IPS-11a (cell line): Measurements from ENCODE around the gene CCDC124.
"Not testable (repeated sequence)": the region's sequence is repeated elsewhere in the genome, so short reads cannot be mapped to it uniquely, and the experiment has no call there.

Source experiments
- H3K4me3 ChIP-seq: one replicate; pipeline ENCODE4 v1.5.1; 2013; ENCODE audit warnings: low read depth, low read length, control low read depth

The CCDC124 gene

GRCh38 chr19:17932485-17933338 lies at the start of gene CCDC124:
TSS of gene CCDC124 (plus strand) at chr19:17933015. CDS start at chr19:17936421, 3,406 bp downstream.
- H3K4me3 ChIP-seq, result peak within 1 kb of the TSS; percentile 89

GRCh38 chr19:17883627-17884410 lies 49.0 kb upstream of the CCDC124 start:
- H3K4me3 ChIP-seq, result no peak overlapping the region

GRCh38 chr19:17886515-17886914 lies 46.3 kb upstream of the CCDC124 start:
- H3K4me3 ChIP-seq, result no peak overlapping the region

- H3K4me3 ChIP-seq, result not testable (repeated sequence)
Observed at GRCh38 chr19:17887221-17887620, 45.6 kb upstream of the CCDC124 start.

- H3K4me3 ChIP-seq, result no peak overlapping the region
Observed at GRCh38 chr19:17888260-17888659, 44.6 kb upstream of the CCDC124 start.

GRCh38 chr19:17889609-17890214 lies 43.1 kb upstream of the CCDC124 start:
- H3K4me3 ChIP-seq, result no peak overlapping the region

- no peak overlapping the region for H3K4me3 ChIP-seq
Observed at GRCh38 chr19:17893766-17894165, 39.0 kb upstream of the CCDC124 start.

- H3K4me3 ChIP-seq, result no peak overlapping the region
Observed at GRCh38 chr19:17902701-17903100, 30.1 kb upstream of the CCDC124 start.

GRCh38 chr19:17908244-17908643 lies 24.6 kb upstream of the CCDC124 start:
- no peak overlapping the region for H3K4me3 ChIP-seq

- H3K4me3 ChIP-seq, result no peak overlapping the region
Observed at GRCh38 chr19:17909003-17909732, 23.6 kb upstream of the CCDC124 start.

GRCh38 chr19:17910791-17911360 lies 21.9 kb upstream of the CCDC124 start:
- no peak overlapping the region for H3K4me3 ChIP-seq

GRCh38 chr19:17915940-17916593 lies 16.7 kb upstream of the CCDC124 start:
- no peak overlapping the region for H3K4me3 ChIP-seq

- H3K4me3 ChIP-seq, result not testable (repeated sequence)
Observed at GRCh38 chr19:17918151-17918550, 14.7 kb upstream of the CCDC124 start.

GRCh38 chr19:17919122-17919521 lies 13.7 kb upstream of the CCDC124 start:
- not testable (repeated sequence) for H3K4me3 ChIP-seq

- no peak overlapping the region for H3K4me3 ChIP-seq
Observed at GRCh38 chr19:17920527-17920926, 12.3 kb upstream of the CCDC124 start.

GRCh38 chr19:17922138-17922537 lies 10.7 kb upstream of the CCDC124 start:
- no peak overlapping the region for H3K4me3 ChIP-seq

- H3K4me3 ChIP-seq, result no peak overlapping the region
Observed at GRCh38 chr19:17926044-17926443, 6.8 kb upstream of the CCDC124 start.

GRCh38 chr19:17929056-17929455 lies 3.8 kb upstream of the CCDC124 start:
- H3K4me3 ChIP-seq, result no peak overlapping the region

- peak overlapping the region; percentile 42 for H3K4me3 ChIP-seq
Observed at GRCh38 chr19:17931532-17932191, 1.2 kb upstream of the CCDC124 start.
